GM23248 (cell line): ENCODE measurements around the gene FAM83F. TPM values are rescaled to one million over a fixed set of nuclear protein-coding genes. Genes with fewer than 3 reads are reported as not detected.

Experiments used
- DNase-seq: peaks from one replicate; pipeline ENCODE4 v3.0.0-alpha.2; 2015
- H2AFZ ChIP-seq: fragments of 200-600 bp; sonication (generic); 2 replicates; pipeline ENCODE4 v1.6.1; 2016; ENCODE audit warnings: antibody characterized with exemption
- H3F3A ChIP-seq: fragments of 200-600 bp; sonication (generic); 2 replicates; pipeline ENCODE4 v1.6.1; 2016; ENCODE audit warnings: mild to moderate bottlenecking, antibody characterized with exemption, mixed run types; ENCODE audit not compliant: insufficient read depth
- H3K27ac ChIP-seq: fragments of 200-600 bp; sonication (generic); 2 replicates; pipeline ENCODE4 v1.5.1; 2016; ENCODE audit warnings: mild to moderate bottlenecking
- H3K27me3 ChIP-seq: fragments of 200-600 bp; sonication (generic); replicated peaks from 2 replicates; pipeline ENCODE4 v1.6.1; 2016; ENCODE audit warnings: mild to moderate bottlenecking; ENCODE audit not compliant: insufficient read depth
- H3K36me3 ChIP-seq: fragments of 200-600 bp; sonication (generic); 2 replicates; pipeline ENCODE4 v1.6.1; 2016; ENCODE audit warnings: low read depth, mild to moderate bottlenecking
- H3K4me1 ChIP-seq: fragments of 200-600 bp; sonication (generic); 2 replicates; pipeline ENCODE4 v1.6.1; 2016; ENCODE audit warnings: mild to moderate bottlenecking; ENCODE audit not compliant: insufficient read depth
- H3K4me2 ChIP-seq: fragments of 200-600 bp; sonication (generic); one replicate; pipeline ENCODE4 v1.6.1; 2016; ENCODE audit warnings: mild to moderate bottlenecking; ENCODE audit not compliant: unreplicated experiment
- H3K4me3 ChIP-seq: fragments of 200-600 bp; sonication (generic); 2 replicates; pipeline ENCODE4 v1.5.1; 2016; ENCODE audit warnings: mild to moderate bottlenecking
- H3K79me2 ChIP-seq: fragments of 200-600 bp; sonication (generic); 2 replicates; pipeline ENCODE4 v1.6.1; 2016; ENCODE audit warnings: mild to moderate bottlenecking; ENCODE audit not compliant: insufficient read depth
- H3K9ac ChIP-seq: fragments of 200-600 bp; sonication (generic); 2 replicates; pipeline ENCODE4 v1.6.1; 2016; ENCODE audit warnings: mild to moderate bottlenecking
- H3K9me2 ChIP-seq: fragments of 200-600 bp; sonication (generic); 2 replicates; pipeline ENCODE4 v1.6.1; 2016; ENCODE audit warnings: mixed run types, mild to moderate bottlenecking, moderate library complexity; ENCODE audit not compliant: insufficient read depth
- H3K9me3 ChIP-seq: fragments of 200-600 bp; sonication (generic); one replicate; pipeline ENCODE4 v1.6.1; 2017; ENCODE audit warnings: low read depth
- H4K20me1 ChIP-seq: fragments of 200-600 bp; sonication (generic); 2 replicates; pipeline ENCODE4 v1.6.0; 2016; ENCODE audit not compliant: insufficient read depth
- EZH2 ChIP-seq: fragments of 200-600 bp; sonication (generic); IDR thresholded peaks from 2 replicates; pipeline ENCODE4 v1.6.1; 2018; ENCODE audit warnings: antibody characterized with exemption, mild to moderate bottlenecking; ENCODE audit not compliant: insufficient read depth, poor library complexity, severe bottlenecking
- EZH2phosphoT487 ChIP-seq: fragments of 200-600 bp; sonication (generic); IDR thresholded peaks from 2 replicates; pipeline ENCODE4 v1.6.1; 2018; ENCODE audit warnings: antibody characterized with exemption, moderate library complexity, mild to moderate bottlenecking, low read depth; ENCODE audit not compliant: insufficient read depth
- WGBS, 2 experiments: methylation state at CpG; one replicate each; pipeline ENCODE4 v1.1.6; 2015 to 2017; ENCODE audit warnings: low lambda C conversion rate in 2 of 2, low coverage in 1 of 2; ENCODE audit errors: missing lambda C conversion rate in 2 of 2; 5-methylcytosine and 5-hydroxymethylcytosine counted together
- in situ Hi-C: fragments of 300-500 bp; cut with MboI; formaldehyde crosslinking; loops from 2 replicates; pipeline ENCODE4 v1.15.0; 2020
- polyA plus RNA-seq: library from polyadenylated mRNA; unstranded; fragments of >200 nt; fragmentation: Nextera tagmentation; extraction: Ambion mirVana; gene quantifications from 2 replicates; pipeline ENCODE4 v1.2.1, GENCODE V29; 2016
- total RNA-seq: library from RNA; depleted of rRNA; stranded (reverse); fragments of >200 nt; shearing (Covaris generic); gene quantifications from 2 replicates; pipeline ENCODE4 v1.2.3, GENCODE V29; 2014

Gene FAM83F
- total and polyA plus RNA-seq, 2 experiments from 2014 or later, result not detected

GRCh38 chr22:40055143-40055883, 60.6 kb downstream of the FAM83F start:
- H3K36me3 ChIP-seq, result no peaks in the 10 kb centered on the region
- H3K9ac ChIP-seq, result no peak overlapping the region
- H4K20me1 ChIP-seq, result no peaks in the 10 kb centered on the region
- H3K79me2 ChIP-seq, result peaks cover 71% of the 10 kb centered on the region
- H3K4me3 ChIP-seq, result no peak overlapping the region
- no peak overlapping the region for H2AFZ ChIP-seq
- no peak overlapping the region for H3K27ac ChIP-seq
- no peak for TF ChIP-seq EZH2phosphoT487
- TF ChIP-seq EZH2, result no peak
- in situ Hi-C loops, result no loop called here
- no peaks in the 10 kb centered on the region for H3F3A ChIP-seq
- no peaks in the 10 kb centered on the region for H3K27me3 ChIP-seq
- H3K4me2 ChIP-seq, result no peak overlapping the region
- 82 to 83% methylated on average over 8 of the region's 8 CpGs for WGBS, 2 experiments
- H3K4me1 ChIP-seq, result no peaks in the 10 kb centered on the region
- no peak for DNase-seq
- peaks cover 3% of the 10 kb centered on the region; the same call in 1 of the 2 replicates for H3K9me2 ChIP-seq
- no peaks in the 10 kb centered on the region for H3K9me3 ChIP-seq

GRCh38 chr22:40056154-40056553, 61.4 kb downstream of the FAM83F start:
- DNase-seq, result no peak
- Histone ChIP-seq H2AFZ (no peak overlapping the region), H3K9me2 (peaks cover 3% of the 10 kb centered on the region; the same call in 1 of the 2 replicates), H3K4me1 (no peaks in the 10 kb centered on the region), H3K36me3 (no peaks in the 10 kb centered on the region), H3K4me3 (no peak overlapping the region), H3K4me2 (no peak overlapping the region), H3K27me3 (no peaks in the 10 kb centered on the region), H3K27ac (no peak overlapping the region), H3F3A (no peaks in the 10 kb centered on the region), H3K79me2 (peaks cover 72% of the 10 kb centered on the region), H4K20me1 (no peaks in the 10 kb centered on the region), H3K9ac (no peak overlapping the region), H3K9me3 (no peaks in the 10 kb centered on the region)
- WGBS, 2 experiments, result 60 to 71% methylated on average over 4 of the region's 4 CpGs
- TF ChIP-seq EZH2 (no peak), EZH2phosphoT487 (no peak)
- in situ Hi-C loops, result no loop called here

GRCh38 chr22:40056559-40056958, 61.8 kb downstream of the FAM83F start:
- Histone ChIP-seq H3K36me3 (no peaks in the 10 kb centered on the region), H2AFZ (no peak overlapping the region), H3K9me3 (no peaks in the 10 kb centered on the region), H3K4me1 (no peaks in the 10 kb centered on the region), H3K9me2 (peaks cover 3% of the 10 kb centered on the region; the same call in 1 of the 2 replicates), H3K9ac (no peak overlapping the region), H3K27me3 (no peaks in the 10 kb centered on the region), H3F3A (no peaks in the 10 kb centered on the region), H4K20me1 (no peaks in the 10 kb centered on the region), H3K79me2 (peaks cover 71% of the 10 kb centered on the region), H3K27ac (no peak overlapping the region), H3K4me2 (no peak overlapping the region), H3K4me3 (no peak overlapping the region)
- DNase-seq, result no peak
- TF ChIP-seq EZH2 (no peak), EZH2phosphoT487 (no peak)
- 88 to 90% methylated on average over 3 of the region's 3 CpGs for WGBS, 2 experiments
- in situ Hi-C loops, result no loop called here

- Histone ChIP-seq H3K79me2 (peaks cover 65% of the 10 kb centered on the region), H3K4me3 (no peak overlapping the region), H3K36me3 (no peaks in the 10 kb centered on the region), H3K4me2 (no peak overlapping the region), H2AFZ (no peak overlapping the region), H4K20me1 (no peaks in the 10 kb centered on the region), H3K9me2 (no peaks in the 10 kb centered on the region), H3K9me3 (no peaks in the 10 kb centered on the region), H3K27me3 (no peaks in the 10 kb centered on the region), H3K27ac (no peak overlapping the region), H3K4me1 (no peaks in the 10 kb centered on the region), H3K9ac (no peak overlapping the region), H3F3A (no peaks in the 10 kb centered on the region)
- in situ Hi-C loops, result no loop called here
- no peak for TF ChIP-seq EZH2phosphoT487
- TF ChIP-seq EZH2, result no peak
- no peak for DNase-seq
Observed at GRCh38 chr22:40057652-40058051, 62.9 kb downstream of the FAM83F start.
